Thyroid gland (tissue), 4 donors: Measurements from ENCODE around the gene SPATA17. TPM values are rescaled to one million over a fixed set of nuclear protein-coding genes. Genes with fewer than 3 reads are reported as not detected.

Experiments used
- DNase-seq, 2 donors: peaks; one replicate each; pipeline ENCODE4 v3.0.0-alpha.2; 2019
- H3K27ac ChIP-seq, 3 donors: fragments of 200-600 bp; sonication (generic); 1 replicate in 2 of 3; 2 replicates in 1 of 3; pipeline ENCODE4 v1.5.1; 2016 to 2019; ENCODE audit warnings: mild to moderate bottlenecking in 1 of 3, moderate library complexity in 1 of 3
- H3K27me3 ChIP-seq: fragments of 200-600 bp; sonication (generic); one replicate; pipeline ENCODE4 v1.5.1; 2019
- H3K36me3 ChIP-seq, 2 donors: fragments of 200-600 bp; sonication (generic); one replicate each; pipeline ENCODE4 v1.5.1; 2016 to 2019
- H3K4me1 ChIP-seq, 2 donors: fragments of 200-600 bp; sonication (generic); one replicate each; pipeline ENCODE4 v1.5.1; 2017 to 2019
- H3K4me3 ChIP-seq, 3 donors: fragments of 200-600 bp; sonication (generic); replicated peaks in 1 of 3; 1 replicate in 2 of 3; 2 replicates in 1 of 3; pipeline ENCODE4 v1.5.1; 2016; ENCODE audit warnings: mild to moderate bottlenecking in 1 of 3
- H3K9me3 ChIP-seq: fragments of 200-600 bp; sonication (generic); one replicate; pipeline ENCODE4 v1.5.1; 2017
- POLR2A ChIP-seq, 2 donors: fragments of 450-650 bp; IDR thresholded peaks; one replicate each; pipeline ENCODE4 v1.6.1; 2017; ENCODE audit warnings: antibody characterized with exemption in 2 of 2, mild to moderate bottlenecking in 2 of 2, moderate library complexity in 1 of 2
- WGBS, 2 donors: methylation state at CpG; one replicate each; pipeline ENCODE4 v1.1.5; 2017; 5-methylcytosine and 5-hydroxymethylcytosine counted together
- intact Hi-C: fragments of 100-400 bp; cut with DNase I; formaldehyde crosslinking; loops from one replicate; pipeline ENCODE4 v1.15.1; 2023
- total RNA-seq, 4 donors: library from RNA; depleted of rRNA; stranded (reverse); fragments of >200 nt; gene quantifications; one replicate each; pipeline ENCODE4 v1.2.3, GENCODE V29; 2016
- TF ChIP-seq, protein P1 (sequence below), 6 experiments: fragments of 200-600 bp in 3 of 6; fragments of 450-650 bp in 3 of 6; sonication (generic) in 3 of 6; IDR thresholded peaks; one replicate each; pipeline ENCODE4 v1.5.1; 2016 to 2019; ENCODE audit warnings: antibody characterized with exemption in 6 of 6, mild to moderate bottlenecking in 2 of 6, inconsistent platforms in 1 of 6, moderate library complexity in 1 of 6

Gene SPATA17
- total RNA-seq, 4 donors from 2014 or later: 1.2 to 5.8 (median 3.2) TPM

DNA sequence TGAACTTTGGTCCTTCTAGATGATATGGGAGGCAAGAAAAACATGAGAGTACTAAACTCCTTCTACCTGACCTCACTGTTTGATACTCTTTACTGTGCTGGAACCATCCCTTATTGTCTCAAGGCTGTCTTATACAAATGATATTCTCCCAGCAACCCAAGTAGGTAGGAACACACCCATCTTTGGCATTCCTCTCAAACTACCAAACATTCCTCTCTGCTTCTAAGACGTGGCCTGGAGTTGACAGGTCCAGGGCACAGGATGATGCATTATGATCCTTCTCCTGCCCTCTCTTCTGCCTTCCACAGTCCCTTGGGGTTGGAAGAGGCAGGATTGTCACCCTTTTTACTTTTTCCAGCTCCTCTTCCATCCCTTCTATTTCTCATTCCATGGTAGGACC, 90.5 kb downstream of the SPATA17 start:
- intact Hi-C loops: no loop called here
- Histone ChIP-seq H3K36me3 (no peaks in the 10 kb centered on the region), H3K27ac (no peak overlapping the region), H3K27me3 (no peaks in the 10 kb centered on the region), H3K9me3 (no peaks in the 10 kb centered on the region), H3K4me1 (no peaks in the 10 kb centered on the region), H3K4me3 (no peak overlapping the region)
- TF ChIP-seq, protein P1, sequence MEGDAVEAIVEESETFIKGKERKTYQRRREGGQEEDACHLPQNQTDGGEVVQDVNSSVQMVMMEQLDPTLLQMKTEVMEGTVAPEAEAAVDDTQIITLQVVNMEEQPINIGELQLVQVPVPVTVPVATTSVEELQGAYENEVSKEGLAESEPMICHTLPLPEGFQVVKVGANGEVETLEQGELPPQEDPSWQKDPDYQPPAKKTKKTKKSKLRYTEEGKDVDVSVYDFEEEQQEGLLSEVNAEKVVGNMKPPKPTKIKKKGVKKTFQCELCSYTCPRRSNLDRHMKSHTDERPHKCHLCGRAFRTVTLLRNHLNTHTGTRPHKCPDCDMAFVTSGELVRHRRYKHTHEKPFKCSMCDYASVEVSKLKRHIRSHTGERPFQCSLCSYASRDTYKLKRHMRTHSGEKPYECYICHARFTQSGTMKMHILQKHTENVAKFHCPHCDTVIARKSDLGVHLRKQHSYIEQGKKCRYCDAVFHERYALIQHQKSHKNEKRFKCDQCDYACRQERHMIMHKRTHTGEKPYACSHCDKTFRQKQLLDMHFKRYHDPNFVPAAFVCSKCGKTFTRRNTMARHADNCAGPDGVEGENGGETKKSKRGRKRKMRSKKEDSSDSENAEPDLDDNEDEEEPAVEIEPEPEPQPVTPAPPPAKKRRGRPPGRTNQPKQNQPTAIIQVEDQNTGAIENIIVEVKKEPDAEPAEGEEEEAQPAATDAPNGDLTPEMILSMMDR (IDR thresholded peaks at IDR 0.05): no peak
- TF ChIP-seq POLR2A (IDR thresholded peaks at IDR 0.05): no peak
- WGBS, 2 donors: 39 to 57% methylated on average over 1 of the region's 1 CpG
- no peak for DNase-seq

DNA sequence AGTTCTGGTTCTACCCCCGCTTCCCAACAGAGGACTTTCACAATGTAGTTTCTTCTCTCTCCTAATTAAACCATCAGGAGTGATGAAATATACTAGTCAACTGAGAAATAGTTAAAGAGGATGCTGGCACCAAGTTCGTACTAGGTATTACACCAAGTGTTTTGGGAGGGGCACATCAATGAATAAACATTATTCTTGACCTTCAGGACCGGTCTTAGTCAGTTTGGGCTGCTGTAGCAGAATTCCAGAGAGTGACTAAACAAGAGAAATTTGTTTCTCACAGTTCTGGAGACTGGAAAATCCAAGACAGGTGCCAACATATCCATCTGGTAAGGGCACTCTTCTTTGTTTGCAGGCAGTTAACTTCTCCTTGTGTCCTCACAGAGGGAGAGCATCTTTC, 103.8 kb downstream of the SPATA17 start:
- Histone ChIP-seq H3K36me3 (no peaks in the 10 kb centered on the region), H3K4me3 (no peak overlapping the region), H3K4me1 (no peaks in the 10 kb centered on the region), H3K27ac (no peak overlapping the region), H3K9me3 (no peaks in the 10 kb centered on the region), H3K27me3 (no peaks in the 10 kb centered on the region)
- intact Hi-C loops: no loop called here
- DNase-seq: no peak
- 77 to 90% methylated on average over 3 of the region's 3 CpGs for WGBS, 2 donors
- TF ChIP-seq, protein P1 (IDR thresholded peaks at IDR 0.05): no peak
- TF ChIP-seq POLR2A (IDR thresholded peaks at IDR 0.05): no peak

DNA sequence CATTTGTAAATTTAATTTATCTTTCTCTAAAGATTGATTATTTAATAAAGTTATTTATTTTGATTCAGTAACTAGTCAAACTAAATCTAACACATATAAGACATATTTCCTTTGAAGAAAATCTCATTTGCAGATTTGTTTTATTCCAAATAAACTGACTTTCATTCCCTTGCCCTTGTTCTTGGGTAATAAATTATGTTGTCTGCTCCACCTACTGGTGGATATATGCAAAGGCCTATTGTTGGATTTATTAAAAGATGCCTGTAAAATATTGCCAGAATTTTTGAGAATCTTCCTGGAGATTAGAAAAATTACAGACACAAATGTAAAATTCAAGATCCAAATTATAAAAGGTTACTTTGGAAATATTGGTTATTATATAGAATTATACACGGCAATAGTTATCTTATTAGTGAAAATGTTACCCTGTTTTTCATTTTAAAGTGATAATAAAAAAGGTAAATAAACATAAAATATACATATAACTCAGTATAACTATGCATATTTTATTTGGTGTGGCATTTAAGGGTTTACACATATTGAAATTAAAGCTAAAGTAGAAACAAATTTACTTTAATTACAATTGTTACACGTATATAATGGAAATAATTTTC, 116.1 kb downstream of the SPATA17 start:
- no peak overlapping the region for H3K27ac ChIP-seq
- TF ChIP-seq, protein P1 (IDR thresholded peaks at IDR 0.05): peak in 5 of 6 experiments; percentile 5 to 73 (median 50)
- TF ChIP-seq POLR2A (IDR thresholded peaks at IDR 0.05): no peak
- no peak for DNase-seq
- H3K36me3 ChIP-seq: no peaks in the 10 kb centered on the region
- no peaks in the 10 kb centered on the region for H3K27me3 ChIP-seq
- H3K9me3 ChIP-seq: no peaks in the 10 kb centered on the region
- no peak overlapping the region for H3K4me3 ChIP-seq
- WGBS, 2 donors: 86 to 88% methylated on average over 2 of the region's 2 CpGs
- no peaks in the 10 kb centered on the region for H3K4me1 ChIP-seq
- intact Hi-C loops: no loop called here

DNA sequence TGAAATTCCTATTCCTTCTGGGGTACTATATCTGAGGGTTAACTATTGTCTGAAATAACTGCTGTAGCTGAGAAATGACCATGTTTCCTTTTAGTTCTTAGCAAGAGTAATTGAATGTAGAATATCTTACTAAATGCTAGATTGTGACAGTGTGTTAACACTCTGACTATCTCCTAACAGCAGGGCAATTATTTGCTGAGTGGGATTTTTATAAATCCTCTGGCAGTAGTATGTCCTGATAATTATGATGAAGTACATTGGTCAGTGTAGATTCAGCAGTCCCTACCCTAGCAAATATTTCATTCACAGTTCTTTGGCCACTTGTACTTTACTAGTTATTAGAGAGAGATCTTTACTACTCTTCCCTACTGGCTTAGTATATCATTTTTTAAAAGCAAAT, 138.6 kb downstream of the SPATA17 start:
- DNase-seq: no peak
- H3K27me3 ChIP-seq: no peaks in the 10 kb centered on the region
- intact Hi-C loops: no loop called here
- H3K27ac ChIP-seq: no peak overlapping the region
- H3K4me1 ChIP-seq: no peaks in the 10 kb centered on the region
- TF ChIP-seq POLR2A (IDR thresholded peaks at IDR 0.05): no peak
- no peaks in the 10 kb centered on the region for H3K36me3 ChIP-seq
- no peak overlapping the region for H3K4me3 ChIP-seq
- no peaks in the 10 kb centered on the region for H3K9me3 ChIP-seq

DNA sequence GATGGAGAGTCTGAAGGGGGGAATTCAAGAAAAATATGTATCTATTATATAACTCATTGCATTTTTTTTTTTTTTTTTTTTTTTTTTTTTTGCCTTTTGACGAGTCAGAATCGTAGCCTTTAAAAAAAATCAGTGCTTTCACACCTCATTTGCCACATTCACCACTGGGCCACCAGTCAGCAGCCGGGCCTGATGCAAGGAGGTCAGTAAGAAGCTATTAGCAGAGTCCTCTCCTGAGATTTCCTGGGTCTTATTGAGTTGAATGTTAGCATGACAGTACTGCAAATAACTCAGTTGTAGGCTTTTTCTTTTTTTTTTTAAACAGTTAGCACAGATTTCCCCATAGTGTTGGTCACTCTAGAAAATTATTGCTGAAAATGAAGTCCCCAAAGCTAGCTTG, 139.8 kb downstream of the SPATA17 start:
- TF ChIP-seq, protein P1 (IDR thresholded peaks at IDR 0.05): no peak
- no peak for TF ChIP-seq POLR2A (IDR thresholded peaks at IDR 0.05)
- 85% methylated on average over 3 of the region's 3 CpGs for WGBS, 2 donors
- Histone ChIP-seq H3K4me1 (no peaks in the 10 kb centered on the region), H3K4me3 (no peak overlapping the region), H3K27me3 (no peaks in the 10 kb centered on the region), H3K27ac (no peak overlapping the region), H3K36me3 (no peaks in the 10 kb centered on the region), H3K9me3 (no peaks in the 10 kb centered on the region)
- intact Hi-C loops: no loop called here
- DNase-seq: no peak
